ENCODE measurements around the gene TPTE. TPM values are rescaled to one million over a fixed set of nuclear protein-coding genes. Genes with fewer than 3 reads are reported as not detected.
"Not testable (repeated sequence)": the region's sequence is repeated elsewhere in the genome, so short reads cannot be mapped to it uniquely, and the experiment has no call there.

The TPTE gene
- total RNA-seq, 2 donors from 2014 or later: not detected

- intact Hi-C loops (cut with DNase I): no loop called here
- Histone ChIP-seq H3K27ac (no peak overlapping the region), H3K4me1 (no peaks in the 10 kb centered on the region), H3K9me3 (peaks cover 0 to 17% (median 0%) of the 10 kb centered on the region in 3 donors), H3K36me3 (replicated peaks in 1 of 2; ENCODE audit: insufficient read depth in 1 of 2, low read depth in 2 of 2) (no peaks in the 10 kb centered on the region), H3K4me3 (no peak overlapping the region), H3K27me3 (no peaks in the 10 kb centered on the region)
- WGBS, 2 donors: 31 to 38% methylated on average over 4 of the region's 4 CpGs
- TF ChIP-seq POLR2A (IDR thresholded peaks at IDR 0.05): no peak
- TF ChIP-seq, protein P1, sequence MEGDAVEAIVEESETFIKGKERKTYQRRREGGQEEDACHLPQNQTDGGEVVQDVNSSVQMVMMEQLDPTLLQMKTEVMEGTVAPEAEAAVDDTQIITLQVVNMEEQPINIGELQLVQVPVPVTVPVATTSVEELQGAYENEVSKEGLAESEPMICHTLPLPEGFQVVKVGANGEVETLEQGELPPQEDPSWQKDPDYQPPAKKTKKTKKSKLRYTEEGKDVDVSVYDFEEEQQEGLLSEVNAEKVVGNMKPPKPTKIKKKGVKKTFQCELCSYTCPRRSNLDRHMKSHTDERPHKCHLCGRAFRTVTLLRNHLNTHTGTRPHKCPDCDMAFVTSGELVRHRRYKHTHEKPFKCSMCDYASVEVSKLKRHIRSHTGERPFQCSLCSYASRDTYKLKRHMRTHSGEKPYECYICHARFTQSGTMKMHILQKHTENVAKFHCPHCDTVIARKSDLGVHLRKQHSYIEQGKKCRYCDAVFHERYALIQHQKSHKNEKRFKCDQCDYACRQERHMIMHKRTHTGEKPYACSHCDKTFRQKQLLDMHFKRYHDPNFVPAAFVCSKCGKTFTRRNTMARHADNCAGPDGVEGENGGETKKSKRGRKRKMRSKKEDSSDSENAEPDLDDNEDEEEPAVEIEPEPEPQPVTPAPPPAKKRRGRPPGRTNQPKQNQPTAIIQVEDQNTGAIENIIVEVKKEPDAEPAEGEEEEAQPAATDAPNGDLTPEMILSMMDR (IDR thresholded peaks at IDR 0.05): no peak
- no peak for ATAC-seq
- no peak for DNase-seq
Observed at GRCh38 chr21:10639123-10639522, 117.7 kb downstream of the TPTE start.

DNA sequence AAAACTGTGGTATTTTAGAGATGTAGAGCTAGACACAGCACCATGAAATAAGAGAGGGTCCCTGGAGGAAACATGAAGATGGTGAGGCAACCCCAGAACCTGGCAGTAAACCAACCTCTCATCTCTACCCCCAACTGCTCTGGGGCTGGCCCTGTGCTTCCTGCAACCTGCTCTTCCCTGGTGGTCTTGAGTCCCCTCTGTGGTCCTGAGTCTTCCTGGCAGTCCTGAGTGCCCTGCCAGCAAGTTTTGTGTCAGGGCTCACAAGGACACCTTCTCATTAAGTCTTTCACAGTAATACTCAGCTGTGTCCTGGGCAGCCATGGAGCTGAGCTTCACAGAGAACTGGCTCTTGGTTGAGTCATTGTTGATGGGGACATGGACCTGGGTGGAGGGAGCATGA lies 118.4 kb downstream of the TPTE start:
- peaks cover 0 to 17% (median 0%) of the 10 kb centered on the region in 3 donors for H3K9me3 ChIP-seq
- H3K4me1 ChIP-seq; intact Hi-C loops (cut with DNase I): not testable (repeated sequence)

GRCh38 chr21:10640446-10640845 lies 119.1 kb downstream of the TPTE start:
- H3K9me3 ChIP-seq: peaks cover 0 to 17% (median 0%) of the 10 kb centered on the region in 3 donors
- H3K4me1 ChIP-seq: no peaks in the 10 kb centered on the region
- H3K27ac ChIP-seq: no peak overlapping the region
- no peak for DNase-seq
- ATAC-seq: no peak
- TF ChIP-seq, protein P1 (IDR thresholded peaks at IDR 0.05): no peak
- TF ChIP-seq POLR2A (IDR thresholded peaks at IDR 0.05): no peak
- no peaks in the 10 kb centered on the region for H3K27me3 ChIP-seq
- H3K36me3 ChIP-seq (replicated peaks in 1 of 2; ENCODE audit: insufficient read depth in 1 of 2, low read depth in 2 of 2): no peaks in the 10 kb centered on the region
- no peak overlapping the region for H3K4me3 ChIP-seq
- WGBS, 2 donors: 16 to 28% methylated on average over 4 of the region's 4 CpGs
- intact Hi-C loops (cut with DNase I): no loop called here

More for the DNA sequence above, 118.4 kb downstream of the TPTE start:
- ATAC-seq; H3K27me3 ChIP-seq; H3K36me3 ChIP-seq (replicated peaks in 1 of 2; ENCODE audit: insufficient read depth in 1 of 2, low read depth in 2 of 2); H3K27ac ChIP-seq; H3K4me3 ChIP-seq; DNase-seq: not testable (repeated sequence)

DNA sequence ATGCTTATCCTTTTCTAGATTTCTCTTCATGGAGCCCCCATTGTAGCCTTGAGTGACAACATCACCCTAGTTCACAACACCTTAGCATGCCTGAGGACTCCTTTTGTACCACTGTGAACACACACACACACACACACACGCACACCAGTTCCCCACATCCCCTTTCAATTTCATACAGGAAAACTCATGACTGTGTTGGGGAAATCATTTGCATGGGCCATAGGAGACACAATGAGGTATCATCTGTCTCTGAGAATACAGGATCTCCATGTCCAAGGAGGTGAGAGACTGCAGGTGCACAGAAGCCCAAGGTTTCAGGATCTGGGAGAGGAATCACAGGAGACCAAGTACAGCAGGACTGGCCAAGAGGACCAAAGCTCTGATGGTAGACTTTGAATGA lies 119.7 kb downstream of the TPTE start:
- intact Hi-C loops (cut with DNase I): no loop called here
- H3K9me3 ChIP-seq: peaks cover 0 to 13% (median 0%) of the 10 kb centered on the region in 3 donors

DNA sequence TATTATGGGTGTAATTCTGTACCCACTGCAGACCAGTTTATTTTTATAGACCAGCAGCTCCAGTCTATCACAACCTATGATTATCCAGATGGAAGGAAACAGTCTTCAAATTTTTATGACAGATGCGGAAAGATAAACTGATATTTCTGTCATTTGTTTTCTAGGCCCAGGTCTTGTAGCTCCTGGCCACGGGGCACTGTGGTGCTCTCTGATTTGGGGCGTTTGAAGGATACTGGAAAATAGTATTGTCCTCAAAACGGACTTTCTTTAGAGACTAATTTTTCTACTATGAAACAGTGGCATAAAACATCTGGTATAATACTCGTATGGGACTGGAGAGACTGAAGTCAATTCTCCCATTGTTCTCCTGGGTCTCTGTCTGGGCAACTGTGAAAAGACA lies 124.3 kb downstream of the TPTE start:
- intact Hi-C loops (cut with DNase I); DNase-seq; H3K27ac ChIP-seq: not testable (repeated sequence)

More for the DNA sequence above, 119.7 kb downstream of the TPTE start:
- no peak for TF ChIP-seq POLR2A (IDR thresholded peaks at IDR 0.05)
- TF ChIP-seq, protein P1 (IDR thresholded peaks at IDR 0.05): no peak
- Histone ChIP-seq H3K4me3 (no peak overlapping the region), H3K27me3 (no peaks in the 10 kb centered on the region), H3K36me3 (replicated peaks in 1 of 2; ENCODE audit: insufficient read depth in 1 of 2, low read depth in 2 of 2) (no peaks in the 10 kb centered on the region), H3K27ac (no peak overlapping the region), H3K4me1 (no peaks in the 10 kb centered on the region)
- WGBS, 2 donors: 25 to 35% methylated on average over 1 of the region's 1 CpG
- DNase-seq (no peak), ATAC-seq (no peak)

DNA sequence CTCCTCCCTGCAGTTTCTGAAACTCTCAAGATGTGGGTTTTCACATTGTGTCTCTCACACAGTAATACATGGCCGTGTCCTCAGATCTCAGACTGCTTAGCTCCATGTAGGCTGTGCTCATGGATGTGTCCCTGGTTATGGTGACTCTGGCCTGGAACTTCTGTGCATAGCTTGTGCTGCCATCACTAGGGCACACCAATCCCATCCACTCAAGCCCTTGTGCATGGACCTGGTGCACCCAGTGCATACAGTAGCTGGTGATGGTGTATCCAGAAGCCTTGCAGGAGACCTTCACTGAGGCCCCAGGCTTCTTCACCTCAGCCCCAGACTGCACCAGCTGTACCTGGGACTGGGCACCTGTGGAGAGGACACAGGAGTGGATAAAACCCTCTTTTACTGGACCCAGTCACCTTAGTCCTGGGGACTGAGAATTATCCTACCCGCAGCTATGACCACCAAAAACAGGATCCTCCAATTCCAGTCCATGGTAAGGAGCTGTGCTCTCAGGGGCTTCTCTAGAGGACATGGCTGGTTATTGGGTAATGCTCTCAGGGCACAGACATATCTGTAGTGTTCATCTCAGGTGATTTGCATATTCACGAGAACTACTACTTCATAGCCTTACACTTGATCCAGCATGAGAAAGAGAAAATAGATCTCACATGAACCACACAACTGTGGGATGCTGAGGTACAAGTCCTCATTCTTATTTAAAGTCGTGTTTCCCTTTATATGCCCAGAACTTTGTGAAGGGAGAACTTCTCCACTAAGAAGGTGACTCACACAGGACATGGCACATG lies 128.2 kb downstream of the TPTE start:
- H3K27ac ChIP-seq; H3K4me3 ChIP-seq; H3K4me1 ChIP-seq; H3K9me3 ChIP-seq; H3K36me3 ChIP-seq (replicated peaks in 1 of 2; ENCODE audit: insufficient read depth in 1 of 2, low read depth in 2 of 2); H3K27me3 ChIP-seq; DNase-seq: not testable (repeated sequence)
- intact Hi-C loops (cut with DNase I): loop anchor here (10.0 kb wide), 1 partner anchor 65 kb away; no protein-coding TSS in a partner anchor
- peak; percentile 16 for ATAC-seq
- WGBS, 2 donors: 25 to 38% methylated on average over 4 of the region's 4 CpGs

More for the DNA sequence above, 124.3 kb downstream of the TPTE start:
- ATAC-seq; H3K9me3 ChIP-seq; H3K27me3 ChIP-seq; H3K36me3 ChIP-seq (replicated peaks in 1 of 2; ENCODE audit: insufficient read depth in 1 of 2, low read depth in 2 of 2); H3K4me3 ChIP-seq; H3K4me1 ChIP-seq: not testable (repeated sequence)
- 14 to 31% methylated on average over 4 to 5 of the region's 5 CpGs for WGBS, 2 donors

DNA sequence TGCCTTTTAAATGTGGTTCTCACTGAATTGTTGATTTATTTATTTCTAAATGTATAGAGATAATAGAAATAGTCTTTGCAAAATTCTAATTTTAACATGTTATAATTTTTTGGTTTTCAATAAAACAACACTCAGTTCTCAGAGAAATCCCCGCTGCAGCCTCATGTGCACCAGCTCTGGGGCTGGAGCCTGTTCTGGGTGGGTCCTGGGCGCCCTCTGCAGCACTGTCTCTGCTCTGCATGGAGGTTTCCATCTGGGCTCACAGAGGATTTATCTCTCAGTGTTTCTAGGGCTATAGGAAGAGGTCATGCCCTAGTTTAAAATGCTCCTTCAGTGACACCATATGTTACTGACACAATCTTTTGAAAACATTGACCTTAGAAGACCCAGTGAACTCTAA lies 128.9 kb downstream of the TPTE start:
- not testable (repeated sequence) for DNase-seq; H3K27me3 ChIP-seq; H3K9me3 ChIP-seq; H3K4me1 ChIP-seq; ATAC-seq; H3K27ac ChIP-seq; H3K36me3 ChIP-seq (replicated peaks in 1 of 2; ENCODE audit: insufficient read depth in 1 of 2, low read depth in 2 of 2); H3K4me3 ChIP-seq
- 13 to 20% methylated on average over 2 of the region's 2 CpGs for WGBS, 2 donors
- intact Hi-C loops (cut with DNase I): loop anchor here (10.0 kb wide), 1 partner anchor 65 kb away; no protein-coding TSS in a partner anchor

Measured in body of pancreas (tissue), 4 donors.